PC-9 (cell line): ENCODE data around the gene TDRD9. TPM values are rescaled to one million over a fixed set of nuclear protein-coding genes. Genes with fewer than 3 reads are reported as not detected.

Experiments
- BruUV-seq: library from RNA; stranded (reverse); fragments of 400-500 nt; replicated peaks from 2 replicates; lab custom pipeline; 2021; lab: Mats Ljungman, UMichigan
- CTCF ChIA-PET: fragments of 300-600 bp; sonication (Branson Sonifier 250); formaldehyde crosslinking; loops from one replicate; lab custom pipeline; 2022; ENCODE audit warnings: antibody characterized with exemption; lab: Charles Lee
- POLR2A ChIA-PET: fragments of 300-600 bp; sonication (Branson Sonifier 250); formaldehyde crosslinking; loops from one replicate; lab custom pipeline; 2022; ENCODE audit warnings: antibody characterized with exemption; ENCODE audit not compliant: unreplicated experiment; lab: Charles Lee
- DNase-seq, 2 experiments: peaks; one replicate each; pipeline versions ENCODE4 v3.0.0 to v3.0.0-alpha.2; 2015 to 2022; ENCODE audit warnings: mixed read lengths in 1 of 2
- H2AFZ ChIP-seq: fragments of 200-600 bp; sonication (generic); 2 replicates; pipeline ENCODE4 v1.8.1; 2017; ENCODE audit warnings: antibody characterized with exemption
- H3F3A ChIP-seq: fragments of 200-600 bp; sonication (generic); 2 replicates; pipeline ENCODE4 v1.8.1; 2017; ENCODE audit warnings: antibody characterized with exemption, mild to moderate bottlenecking, low read depth; ENCODE audit not compliant: insufficient read depth
- H3K27ac ChIP-seq: fragments of 200-600 bp; sonication (generic); 2 replicates; pipeline ENCODE4 v1.6.1; 2016; ENCODE audit warnings: mixed run types
- H3K27me3 ChIP-seq: fragments of 200-600 bp; sonication (generic); 2 replicates; pipeline ENCODE4 v1.6.1; 2016; ENCODE audit warnings: low read depth, mixed run types; ENCODE audit not compliant: insufficient read depth
- H3K36me3 ChIP-seq: fragments of 200-600 bp; sonication (generic); 2 replicates; pipeline ENCODE4 v1.6.1; 2016; ENCODE audit warnings: low read depth, mixed run types
- H3K4me1 ChIP-seq: fragments of 200-600 bp; sonication (generic); replicated peaks from 2 replicates; pipeline ENCODE4 v1.6.1; 2016; ENCODE audit warnings: mixed run types; ENCODE audit not compliant: insufficient read depth
- H3K4me2 ChIP-seq: fragments of 200-600 bp; sonication (generic); 2 replicates; pipeline ENCODE4 v1.6.1; 2017; ENCODE audit warnings: mixed run types
- H3K4me3 ChIP-seq: fragments of 200-600 bp; sonication (generic); 2 replicates; pipeline ENCODE4 v1.6.1; 2016; ENCODE audit warnings: mixed run types
- H3K79me2 ChIP-seq: fragments of 200-600 bp; sonication (generic); 2 replicates; pipeline ENCODE4 v1.6.1; 2017; ENCODE audit warnings: low read depth, mixed run types
- H3K9me2 ChIP-seq: fragments of 200-600 bp; sonication (generic); 2 replicates; pipeline ENCODE4 v1.8.1; 2017; ENCODE audit warnings: mild to moderate bottlenecking; ENCODE audit not compliant: insufficient read depth
- H3K9me3 ChIP-seq: fragments of 200-600 bp; sonication (generic); 2 replicates; pipeline ENCODE4 v1.8.1; 2016; ENCODE audit warnings: low read depth; ENCODE audit not compliant: insufficient read depth
- H4K20me1 ChIP-seq: fragments of 200-600 bp; sonication (generic); 2 replicates; pipeline ENCODE4 v1.8.1; 2017; ENCODE audit not compliant: insufficient read depth
- CTCF ChIP-seq: fragments of 200-600 bp; sonication (generic); conservative IDR thresholded peaks from 2 replicates; pipeline ENCODE4 v1.6.1; 2017; ENCODE audit warnings: mixed run types, antibody characterized with exemption, mild to moderate bottlenecking, moderate library complexity
- EZH2 ChIP-seq: fragments of 200-600 bp; sonication (generic); IDR thresholded peaks from 2 replicates; pipeline ENCODE4 v1.8.0; 2017; ENCODE audit warnings: antibody characterized with exemption, low read depth
- intact Hi-C: fragments of 100-400 bp; cut with micrococcal nuclease; formaldehyde crosslinking; loops from one replicate; pipeline ENCODE4 v1.10.0; 2022; ENCODE audit not compliant: unreplicated experiment
- total RNA-seq: library from RNA; stranded (reverse); gene quantifications from 2 replicates; pipeline ENCODE4 v1.2.3, GENCODE V29; 2021

The TDRD9 gene
- total RNA-seq, 1 experiment from 2014 or later: 0.15 TPM

DNA sequence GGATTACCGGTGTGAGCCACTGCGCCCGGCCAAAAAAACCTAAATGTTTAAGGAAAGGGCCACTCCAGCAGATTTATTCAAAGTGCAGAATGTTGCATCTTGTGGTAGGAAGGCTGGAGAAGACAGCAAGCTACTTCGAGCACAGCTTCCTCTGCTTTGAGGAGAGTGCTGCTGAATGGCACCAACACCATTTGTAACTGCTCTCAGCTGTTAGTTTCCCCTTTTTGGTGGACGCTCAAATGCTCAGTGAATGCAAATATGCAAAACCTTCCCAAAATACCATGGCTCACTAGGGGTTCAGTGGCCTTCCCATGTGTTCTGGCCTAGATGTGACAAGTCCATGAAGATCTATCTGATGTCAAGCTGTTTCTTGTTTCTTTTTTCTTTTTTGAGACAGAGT, 2.9 kb upstream of the TDRD9 start:
- no peak overlapping the region for H3K4me3 ChIP-seq
- no peak overlapping the region for H3K27ac ChIP-seq
- no peaks in the 10 kb centered on the region for H4K20me1 ChIP-seq
- H3K4me1 ChIP-seq: peaks cover 7% of the 10 kb centered on the region; the same call in 1 of the 2 replicates
- H3K4me2 ChIP-seq: no peak overlapping the region
- intact Hi-C loops: no loop called here
- H3K79me2 ChIP-seq: peaks cover 9% of the 10 kb centered on the region
- peaks cover 22% of the 10 kb centered on the region for H3F3A ChIP-seq
- H2AFZ ChIP-seq: no peak overlapping the region
- CTCF ChIA-PET: no interaction called here
- no peak for DNase-seq
- no peaks in the 10 kb centered on the region for H3K27me3 ChIP-seq
- POLR2A ChIA-PET: no interaction called here
- no peaks in the 10 kb centered on the region for H3K9me3 ChIP-seq
- no TSS peak for BruUV-seq
- H3K9me2 ChIP-seq: no peaks in the 10 kb centered on the region
- no peaks in the 10 kb centered on the region for H3K36me3 ChIP-seq
- no peak for TF ChIP-seq EZH2
- TF ChIP-seq CTCF: no peak

DNA sequence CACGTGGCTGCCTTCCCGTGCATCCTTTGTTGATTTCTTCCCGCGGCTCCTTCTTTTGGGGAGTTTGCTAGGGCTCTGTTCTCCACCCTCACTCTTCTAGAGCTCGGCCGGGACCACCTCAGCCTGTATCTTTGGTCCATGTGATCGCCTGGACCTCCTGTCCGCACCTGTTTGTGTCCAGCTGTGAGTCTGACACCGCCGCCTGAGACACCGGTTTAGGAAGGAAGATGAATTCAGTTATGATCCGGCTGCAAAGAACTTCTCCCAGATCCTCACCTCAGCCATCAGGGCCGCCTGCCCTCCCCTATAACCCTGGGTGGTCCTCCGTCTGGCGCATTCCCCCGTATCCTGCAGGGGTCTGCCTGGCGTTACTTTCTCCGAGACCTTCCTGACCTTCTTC, 690 bp upstream of the TDRD9 start:
- peaks cover 25% of the 10 kb centered on the region; the same call in 1 of the 2 replicates for H3F3A ChIP-seq
- intact Hi-C loops: no loop called here
- H3K9me3 ChIP-seq: no peaks in the 10 kb centered on the region
- CTCF ChIA-PET: interaction anchor here (0.6 kb wide), 1 partner anchor 86 kb away, joined by 3 read pairs; no protein-coding TSS in a partner anchor
- TF ChIP-seq EZH2 (no peak), CTCF (no peak)
- no peaks in the 10 kb centered on the region for H3K79me2 ChIP-seq
- H3K4me2 ChIP-seq: no peak overlapping the region
- H3K4me3 ChIP-seq: no peak overlapping the region
- BruUV-seq: no TSS peak
- H3K4me1 ChIP-seq: peaks cover 10% of the 10 kb centered on the region
- H3K36me3 ChIP-seq: no peaks in the 10 kb centered on the region
- H2AFZ ChIP-seq: no peak overlapping the region
- H3K27ac ChIP-seq: no peak overlapping the region
- H3K9me2 ChIP-seq: no peaks in the 10 kb centered on the region
- no peaks in the 10 kb centered on the region for H3K27me3 ChIP-seq
- POLR2A ChIA-PET: no interaction called here
- no peaks in the 10 kb centered on the region for H4K20me1 ChIP-seq
- no peak for DNase-seq

DNA sequence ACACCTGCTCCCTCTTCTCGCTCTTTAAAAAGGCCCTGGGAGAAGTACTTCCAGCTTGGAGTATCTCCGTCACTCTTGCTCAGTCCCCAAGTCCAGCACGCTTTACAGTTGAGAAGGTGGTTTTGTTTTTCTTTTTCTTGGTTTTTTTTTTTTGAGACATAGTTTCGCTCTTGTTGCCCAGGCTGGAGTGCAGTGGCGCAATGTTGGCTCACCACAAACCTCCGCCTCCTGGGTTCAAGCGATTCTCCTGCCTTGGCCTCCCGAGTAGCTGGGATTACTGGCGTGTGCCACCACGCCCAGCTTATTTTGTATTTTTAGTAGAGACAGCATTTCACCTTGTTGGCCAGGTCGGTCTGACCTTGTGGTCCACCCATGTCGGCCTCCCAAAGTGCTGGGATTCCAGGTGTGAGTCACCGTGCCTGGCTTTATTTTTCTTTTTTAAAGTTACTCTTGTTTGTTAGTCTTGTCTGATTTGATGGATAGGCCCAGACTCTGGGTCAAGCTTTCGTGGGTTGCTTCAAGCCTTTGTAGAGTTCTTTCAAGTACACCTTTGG, 1.9 kb downstream of the TDRD9 start:
- Histone ChIP-seq H3K9me3 (no peaks in the 10 kb centered on the region), H3K36me3 (no peaks in the 10 kb centered on the region), H2AFZ (no peak overlapping the region), H3K27me3 (no peaks in the 10 kb centered on the region), H3K4me3 (no peak overlapping the region), H3F3A (peaks cover 33% of the 10 kb centered on the region; the same call in 1 of the 2 replicates), H3K4me2 (no peak overlapping the region), H3K79me2 (no peaks in the 10 kb centered on the region), H4K20me1 (no peaks in the 10 kb centered on the region), H3K9me2 (no peaks in the 10 kb centered on the region), H3K4me1 (peaks cover 24% of the 10 kb centered on the region), H3K27ac (no peak overlapping the region)
- peak; percentile 14 to 41 for DNase-seq
- no TSS peak for BruUV-seq
- ChIA-PET POLR2A (interaction anchor here (0.6 to 0.7 kb wide), 2 partner anchors 114 to 311 kb away, joined by 4 to 33 read pairs; no protein-coding TSS in a partner anchor), CTCF (interaction anchor here (0.7 kb wide), 2 partner anchors 53 to 529 kb away, joined by 3 read pairs; no protein-coding TSS in a partner anchor)
- TF ChIP-seq CTCF (no peak), EZH2 (no peak)
- intact Hi-C loops: no loop called here
